Esophagus (tissue), 2 donors: ENCODE results near the gene PRR5L. TPM values are rescaled to one million over a fixed set of nuclear protein-coding genes. Genes with fewer than 3 reads are reported as not detected.

Experiments
- H3K27ac ChIP-seq, 2 donors: one replicate each; pipeline ENCODE4 v1.5.1; 2013; ENCODE audit warnings: low read depth in 2 of 2, mild to moderate bottlenecking in 2 of 2, inconsistent platforms in 1 of 2, low read length in 1 of 2, moderate library complexity in 1 of 2
- H3K27me3 ChIP-seq, 2 donors: one replicate each; pipeline ENCODE4 v1.6.1; 2013; ENCODE audit warnings: low read length in 2 of 2, control low read depth in 1 of 2, mild to moderate bottlenecking in 1 of 2; ENCODE audit not compliant: insufficient read depth in 2 of 2, control insufficient read depth in 1 of 2
- H3K36me3 ChIP-seq, 2 donors: one replicate each; pipeline ENCODE4 v1.6.1; 2013; ENCODE audit warnings: low read length in 1 of 2; ENCODE audit not compliant: control insufficient read depth in 2 of 2, insufficient read depth in 2 of 2
- H3K4me1 ChIP-seq, 2 donors: one replicate each; pipeline ENCODE4 v1.6.1; 2013; ENCODE audit warnings: low read length in 1 of 2; ENCODE audit not compliant: control insufficient read depth in 2 of 2, insufficient read depth in 2 of 2
- H3K4me3 ChIP-seq, 2 donors: one replicate each; pipeline ENCODE4 v1.5.1; 2013; ENCODE audit warnings: low read length in 2 of 2, mild to moderate bottlenecking in 2 of 2, low read depth in 1 of 2, moderate library complexity in 1 of 2
- H3K9me3 ChIP-seq, 2 donors: one replicate each; pipeline ENCODE4 v1.6.1; 2013; ENCODE audit warnings: mild to moderate bottlenecking in 2 of 2, low read depth in 1 of 2, low read length in 1 of 2, moderate library complexity in 1 of 2; ENCODE audit not compliant: control insufficient read depth in 2 of 2, insufficient read depth in 1 of 2
- WGBS, 2 donors: extraction: QIAGEN DNeasy Blood & Tissue Kit; methylation state at CpG; one replicate each; pipeline ENCODE4 v1.1.7; 2013; 5-methylcytosine and 5-hydroxymethylcytosine counted together
- polyA plus RNA-seq, 2 donors: library from polyadenylated mRNA; stranded (reverse); fragments of 200-250 nt; gene quantifications; one replicate each; pipeline ENCODE4 v1.2.3, GENCODE V29; 2013
- donor health status: healthy with polysubstance abuse.
- donor health status: Bipolar disorder and iron deficiency.

PRR5L gene
- polyA plus RNA-seq, 2 donors, result 1.1 to 1.3 TPM

DNA sequence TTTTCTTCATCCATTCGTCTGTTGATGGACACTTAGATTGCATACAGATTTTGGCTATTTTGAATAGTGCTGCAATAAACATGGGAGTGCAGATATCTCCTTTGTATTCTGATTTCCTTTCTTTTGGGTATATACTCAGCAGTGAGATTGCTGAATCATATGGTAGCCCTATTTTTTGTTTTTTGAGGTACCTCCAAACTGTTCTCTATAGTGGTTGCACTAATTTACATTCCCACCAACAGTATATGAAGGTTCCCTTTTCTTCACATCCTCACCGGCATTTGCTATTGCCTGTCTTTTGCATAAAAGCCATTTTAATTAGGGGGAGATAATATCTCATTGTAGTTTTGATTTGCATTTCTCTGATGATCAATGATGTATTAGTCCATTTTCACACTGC, 96.1 kb downstream of the PRR5L start:
- H3K27me3 ChIP-seq, result peaks cover 0 to 3% of the 10 kb centered on the region in 2 donors
- H3K4me1 ChIP-seq, result peaks cover 0 to 2% of the 10 kb centered on the region in 2 donors
- WGBS, 2 donors, result 84 to 94% methylated on average over 2 of the region's 2 CpGs
- H3K36me3 ChIP-seq, result no peaks in the 10 kb centered on the region
- no peak overlapping the region for H3K4me3 ChIP-seq
- H3K9me3 ChIP-seq, result no peaks in the 10 kb centered on the region
- H3K27ac ChIP-seq, result no peak overlapping the region

DNA sequence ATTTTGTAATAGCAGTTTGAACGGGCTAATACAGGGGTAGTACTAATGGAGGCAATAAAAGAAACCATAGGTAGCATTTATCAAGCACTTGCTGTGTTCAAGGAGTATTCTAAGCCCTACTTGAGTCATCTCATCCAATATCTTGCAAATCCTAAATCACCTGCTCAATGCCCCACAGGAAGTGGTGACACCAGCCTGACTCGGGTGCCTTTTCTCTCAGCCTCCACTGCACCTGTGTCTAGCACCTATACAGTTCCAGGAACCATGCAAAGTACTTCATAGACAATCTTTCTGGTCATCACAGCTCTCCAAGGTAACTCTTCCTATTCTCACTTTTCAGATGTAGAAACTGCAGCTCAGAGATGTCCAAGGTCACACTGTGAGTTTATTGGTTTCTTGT, 98.0 kb downstream of the PRR5L start:
- H3K4me3 ChIP-seq, result no peak overlapping the region
- 78 to 86% methylated on average over 2 of the region's 2 CpGs for WGBS, 2 donors

DNA sequence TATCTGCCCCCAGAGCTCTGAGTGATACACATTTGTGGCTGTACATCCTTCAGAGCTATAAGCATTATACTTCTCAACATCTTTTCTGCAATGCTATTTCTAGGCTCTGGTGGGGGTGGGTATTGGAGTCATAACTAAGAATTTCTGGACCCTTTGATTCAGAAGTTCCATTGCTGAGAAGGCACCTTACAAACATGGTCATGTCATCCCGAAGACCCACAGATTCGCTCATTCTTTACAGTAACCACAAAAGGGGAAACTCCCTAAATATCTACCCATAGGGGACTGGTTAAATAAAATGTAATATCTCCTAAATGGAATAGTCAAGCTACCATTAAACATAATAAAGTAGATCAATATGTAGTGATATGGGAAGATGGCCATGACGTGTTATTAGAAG, 98.8 kb downstream of the PRR5L start:
- no peaks in the 10 kb centered on the region for H3K4me1 ChIP-seq
- H3K9me3 ChIP-seq, result no peaks in the 10 kb centered on the region
- 86 to 90% methylated on average over 3 of the region's 3 CpGs for WGBS, 2 donors
- no peaks in the 10 kb centered on the region for H3K36me3 ChIP-seq
- H3K27me3 ChIP-seq, result peaks cover 0 to 3% of the 10 kb centered on the region in 2 donors
- no peak overlapping the region for H3K4me3 ChIP-seq
- no peak overlapping the region for H3K27ac ChIP-seq

More for the DNA sequence above, 98.0 kb downstream of the PRR5L start:
- no peaks in the 10 kb centered on the region for H3K9me3 ChIP-seq
- peaks cover 0 to 3% of the 10 kb centered on the region in 2 donors for H3K27me3 ChIP-seq
- H3K27ac ChIP-seq, result no peak overlapping the region
- H3K4me1 ChIP-seq, result no peaks in the 10 kb centered on the region
- H3K36me3 ChIP-seq, result no peaks in the 10 kb centered on the region

GRCh38 chr11:36395978-36396736, 100.1 kb downstream of the PRR5L start:
- Histone ChIP-seq H3K4me1 (no peaks in the 10 kb centered on the region), H3K36me3 (peaks cover 0 to 2% of the 10 kb centered on the region in 2 donors), H3K9me3 (no peaks in the 10 kb centered on the region), H3K4me3 (no peak overlapping the region), H3K27me3 (no peaks in the 10 kb centered on the region), H3K27ac (no peak overlapping the region)
- WGBS, 2 donors, result 89 to 92% methylated on average over 11 of the region's 11 CpGs

- no peaks in the 10 kb centered on the region for H3K27me3 ChIP-seq
- H3K9me3 ChIP-seq, result no peaks in the 10 kb centered on the region
- WGBS, 2 donors, result 56 to 68% methylated on average over 21 of the region's 21 CpGs
- no peak overlapping the region for H3K4me3 ChIP-seq
- peaks cover 0 to 2% of the 10 kb centered on the region in 2 donors for H3K36me3 ChIP-seq
- no peaks in the 10 kb centered on the region for H3K4me1 ChIP-seq
- H3K27ac ChIP-seq, result peak overlapping the region; percentile 40 to 63
Measured at GRCh38 chr11:36398231-36398953, 102.3 kb downstream of the PRR5L start.

- Histone ChIP-seq H3K4me3 (no peak overlapping the region), H3K9me3 (no peaks in the 10 kb centered on the region), H3K36me3 (peaks cover 0 to 2% of the 10 kb centered on the region in 2 donors), H3K4me1 (no peaks in the 10 kb centered on the region), H3K27me3 (no peaks in the 10 kb centered on the region), H3K27ac (no peak overlapping the region)
- WGBS, 2 donors, result 82 to 86% methylated on average over 4 of the region's 4 CpGs
Measured at GRCh38 chr11:36399236-36399635, 103.1 kb downstream of the PRR5L start.

DNA sequence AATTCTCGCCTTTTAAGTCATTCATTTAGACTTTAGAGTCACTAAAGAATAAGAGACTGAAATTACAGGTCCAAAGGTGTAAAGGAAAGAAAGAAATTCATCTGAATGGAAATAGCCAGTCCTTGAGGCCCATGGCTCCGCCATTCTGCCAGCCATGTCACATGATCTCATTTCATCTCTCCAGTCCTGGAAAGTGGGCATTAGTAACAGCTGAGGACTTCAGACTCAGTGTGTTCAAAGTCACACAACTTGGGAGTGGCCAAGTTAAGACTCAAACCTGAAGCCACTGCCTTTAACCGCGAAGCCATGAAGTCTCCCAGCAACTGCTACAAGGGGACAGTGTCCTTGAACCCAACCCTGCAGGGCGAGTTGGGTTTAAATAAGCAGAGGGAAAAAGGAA, 103.7 kb downstream of the PRR5L start:
- no peak overlapping the region for H3K4me3 ChIP-seq
- H3K27me3 ChIP-seq, result no peaks in the 10 kb centered on the region
- WGBS, 2 donors, result 91 to 96% methylated on average over 5 of the region's 5 CpGs
- H3K36me3 ChIP-seq, result peaks cover 0 to 2% of the 10 kb centered on the region in 2 donors
- H3K27ac ChIP-seq, result no peak overlapping the region
- no peaks in the 10 kb centered on the region for H3K4me1 ChIP-seq
- no peaks in the 10 kb centered on the region for H3K9me3 ChIP-seq

DNA sequence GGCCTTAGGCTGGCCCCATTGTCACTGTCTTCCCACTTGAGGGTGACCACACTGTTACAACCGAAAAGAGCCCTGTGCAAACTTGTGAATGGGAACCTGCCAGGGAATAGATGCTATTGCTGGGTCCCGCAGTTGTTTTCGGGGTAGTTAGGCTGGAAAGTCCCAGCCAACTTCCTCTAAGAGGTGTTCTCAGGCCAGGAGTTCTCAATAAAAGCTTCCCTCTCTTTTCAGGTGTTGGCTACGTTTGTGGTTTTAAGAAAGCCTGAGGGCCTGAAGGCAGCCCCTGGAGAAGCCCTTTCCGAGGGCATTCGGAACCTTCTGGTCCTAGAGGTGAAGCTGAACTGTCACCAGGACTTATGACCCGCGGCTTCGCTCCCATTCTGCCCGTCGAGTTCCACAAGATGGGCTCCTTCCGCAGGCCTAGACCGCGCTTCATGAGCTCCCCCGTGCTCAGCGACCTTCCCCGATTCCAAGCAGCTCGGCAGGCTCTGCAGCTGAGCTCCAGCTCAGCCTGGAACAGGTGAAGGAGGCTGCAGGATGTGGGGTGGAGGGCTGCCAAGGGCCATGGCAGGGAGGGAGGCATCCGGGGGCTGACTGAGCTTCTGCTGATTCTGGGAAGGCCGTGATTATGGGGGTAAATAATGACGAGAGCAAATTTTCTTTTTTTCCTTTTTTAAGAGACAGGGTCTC, 104.8 kb downstream of the PRR5L start:
- no peak overlapping the region for H3K27ac ChIP-seq
- no peaks in the 10 kb centered on the region for H3K27me3 ChIP-seq
- H3K9me3 ChIP-seq, result no peaks in the 10 kb centered on the region
- H3K36me3 ChIP-seq, result peaks cover 0 to 2% of the 10 kb centered on the region in 2 donors
- 78 to 85% methylated on average over 21 of the region's 21 CpGs for WGBS, 2 donors
- no peaks in the 10 kb centered on the region for H3K4me1 ChIP-seq
- H3K4me3 ChIP-seq, result no peak overlapping the region

DNA sequence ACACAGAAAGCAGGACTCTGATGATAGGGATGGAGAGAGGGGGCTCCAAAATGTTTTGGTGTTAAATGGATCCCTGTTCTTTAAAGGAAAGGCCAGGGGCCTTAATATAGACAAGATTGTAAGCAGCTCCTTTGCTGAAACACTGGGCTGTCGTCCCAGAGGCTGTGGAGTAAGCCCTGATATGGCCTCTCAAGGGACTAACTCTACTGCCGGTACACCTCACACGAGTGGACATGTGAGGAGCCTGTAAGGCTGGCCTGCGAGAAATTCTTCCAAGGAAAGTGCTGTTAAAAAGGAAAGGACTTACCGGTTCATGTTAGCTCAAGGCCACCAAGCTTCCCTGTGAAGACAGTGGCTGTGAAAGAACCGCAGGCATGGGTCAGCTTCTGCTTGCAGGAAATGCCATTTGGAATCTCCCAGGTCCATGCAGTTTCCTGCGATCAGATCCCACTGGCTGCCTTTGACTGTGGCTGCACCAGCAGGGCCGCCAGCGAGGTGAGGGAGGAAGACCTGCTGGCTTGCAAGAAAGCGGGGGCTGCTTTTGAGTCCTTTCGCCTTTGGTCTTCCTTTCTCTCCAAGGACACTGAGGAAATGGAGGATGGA, 106.6 kb downstream of the PRR5L start:
- H3K27me3 ChIP-seq, result no peaks in the 10 kb centered on the region
- no peaks in the 10 kb centered on the region for H3K4me1 ChIP-seq
- no peak overlapping the region for H3K4me3 ChIP-seq
- WGBS, 2 donors, result 85% methylated on average over 11 of the region's 11 CpGs
- H3K9me3 ChIP-seq, result no peaks in the 10 kb centered on the region
- peaks cover 0 to 2% of the 10 kb centered on the region in 2 donors for H3K36me3 ChIP-seq
- H3K27ac ChIP-seq, result no peak overlapping the region
